ENCODE data around the gene YIPF1.

The YIPF1 gene

GRCh38 chr1:53889304-53890298 lies at the start of gene YIPF1:
Gene YIPF1 (minus strand): TSS chr1:53889797. CDS start chr1:53888937, 860 bp downstream.
- peak; percentile 61 to 79 (median 70) for DNase-seq

- no peak for DNase-seq
Measured at GRCh38 chr1:53938136-53938830, 48.7 kb upstream of the YIPF1 start.

- DNase-seq: no peak
Measured at GRCh38 chr1:53936430-53936829, 46.8 kb upstream of the YIPF1 start.

- DNase-seq: no peak
Measured at GRCh38 chr1:53934170-53934765, 44.7 kb upstream of the YIPF1 start.

- DNase-seq: no peak
Measured at GRCh38 chr1:53931523-53931922, 41.9 kb upstream of the YIPF1 start.

GRCh38 chr1:53930932-53931331 lies 41.3 kb upstream of the YIPF1 start:
- no peak for DNase-seq

GRCh38 chr1:53929246-53929960 lies 39.8 kb upstream of the YIPF1 start:
- no peak for DNase-seq

- no peak for DNase-seq
Measured at GRCh38 chr1:53927376-53927881, 37.8 kb upstream of the YIPF1 start.

GRCh38 chr1:53919675-53920066 lies 30.1 kb upstream of the YIPF1 start:
- DNase-seq: no peak

- no peak for DNase-seq
Measured at GRCh38 chr1:53918343-53918742, 28.7 kb upstream of the YIPF1 start.

GRCh38 chr1:53913352-53914033 lies 23.9 kb upstream of the YIPF1 start:
- no peak for DNase-seq

GRCh38 chr1:53911442-53911841 lies 21.8 kb upstream of the YIPF1 start:
- no peak for DNase-seq

GRCh38 chr1:53909946-53910345 lies 20.3 kb upstream of the YIPF1 start:
- DNase-seq: no peak

- no peak for DNase-seq
Measured at GRCh38 chr1:53906121-53906520, 16.5 kb upstream of the YIPF1 start.

- no peak for DNase-seq
Measured at GRCh38 chr1:53905509-53905908, 15.9 kb upstream of the YIPF1 start.

- DNase-seq: no peak
Measured at GRCh38 chr1:53902235-53903138, 12.9 kb upstream of the YIPF1 start.

- DNase-seq: no peak
Measured at GRCh38 chr1:53899708-53900107, 10.1 kb upstream of the YIPF1 start.

- no peak for DNase-seq
Measured at GRCh38 chr1:53899206-53899628, 9.6 kb upstream of the YIPF1 start.

- DNase-seq: no peak
Measured at GRCh38 chr1:53896635-53897229, 7.1 kb upstream of the YIPF1 start.

GRCh38 chr1:53895421-53895820 lies 5.8 kb upstream of the YIPF1 start:
- DNase-seq: no peak

All from activated CD4-positive, CD25-positive, alpha-beta regulatory T cell (primary cell).